ENCODE data around the gene SPRYD3.
A peak's percentile ranks its signal among the peaks of the same experiment; 100 is the strongest.

DNA sequence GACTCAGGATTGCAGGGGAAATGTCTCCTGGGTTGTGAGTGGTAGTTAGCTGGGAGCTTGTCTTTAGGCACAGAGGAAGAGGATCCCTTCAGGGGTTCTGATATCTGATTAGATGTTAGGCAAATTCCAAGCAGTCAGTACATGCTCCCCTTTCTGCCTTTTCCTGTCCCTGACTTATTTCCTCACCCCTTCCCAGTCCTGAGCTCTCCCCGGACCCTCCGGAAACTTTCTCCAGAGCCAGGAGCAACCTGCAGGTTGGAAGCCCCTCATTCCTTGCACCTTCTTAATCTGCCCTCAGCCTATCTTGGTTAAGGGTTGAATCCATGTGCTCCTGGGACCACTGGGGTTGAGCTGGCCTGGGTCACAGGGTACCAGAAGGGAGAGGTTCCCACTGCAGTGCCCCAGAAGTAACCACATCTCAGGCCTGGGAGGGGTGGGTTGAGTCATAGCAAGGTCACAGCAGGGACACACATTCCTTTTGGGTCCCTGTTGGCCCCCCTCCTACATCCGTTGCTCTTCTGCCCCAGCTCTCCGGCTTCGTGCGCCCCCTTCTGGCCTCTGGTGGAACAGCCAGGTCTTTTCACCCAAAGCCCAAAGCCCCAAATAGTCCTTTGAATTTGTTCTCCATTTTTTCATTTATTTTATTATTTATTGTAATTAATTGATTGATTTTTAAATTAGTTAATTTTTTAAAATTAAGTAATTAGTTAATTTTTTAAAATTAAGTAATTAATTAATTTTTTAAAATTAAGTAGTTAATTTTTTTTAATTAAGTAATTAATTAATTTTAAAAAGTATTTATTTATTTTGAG is 20.1 kb upstream of the SPRYD3 start:
- TF ChIP-seq CTCF (IDR thresholded peaks at IDR 0.05), result peak; percentile 95 to 98 (median 97)
- no peak for TF ChIP-seq POLR2A (IDR thresholded peaks at IDR 0.05)

Data from transverse colon (tissue), 3 donors.